HCT116 (cell line): Measurements from ENCODE around the gene CCDC24. TPM values are rescaled to one million over a fixed set of nuclear protein-coding genes. Genes with fewer than 3 reads are reported as not detected.

Experiments
- ATAC-seq: fragments of 200-7000 bp; cut with Tn5 transposase; 2 replicates; pipeline ENCODE4 v1.9.1; 2020; ENCODE audit warnings: mild to moderate bottlenecking, moderate library complexity
- BruUV-seq: library from RNA; stranded (reverse); fragments of 400-500 nt; replicated peaks from 2 replicates; lab custom pipeline; 2021; lab: Mats Ljungman, UMichigan
- CTCF ChIA-PET: fragments of 300-600 bp; sonication (Branson Sonifier 250); formaldehyde crosslinking; loops from one replicate; lab custom pipeline; 2021; ENCODE audit warnings: antibody characterized with exemption; lab: Charles Lee
- POLR2A ChIA-PET: fragments of 300-600, 350-600 bp; sonication (Branson Sonifier 250); formaldehyde crosslinking; loops from one replicate; lab custom pipeline; 2021; ENCODE audit warnings: antibody characterized with exemption; lab: Charles Lee
- RAD21 ChIA-PET, 2 experiments: fragments of 300-600 bp; sonication (Branson Sonifier 250); formaldehyde crosslinking; loops; one replicate each; lab custom pipeline; 2023; ENCODE audit warnings: low total read pairs in 2 of 2; ENCODE audit not compliant: uncharacterized antibody in 2 of 2, unreplicated experiment in 2 of 2, low non-redundant PET in 1 of 2; lab: Charles Lee
- DNase-seq: peaks from one replicate; pipeline ENCODE4 v3.0.0-alpha.2; 2010; ENCODE audit warnings: low read depth, low spot score
- H2AFZ ChIP-seq: fragments of 200-600 bp; shearing (Covaris generic), sonication (generic); 2 replicates; pipeline ENCODE4 v1.6.1; 2017; ENCODE audit warnings: low read depth, mixed run types, mixed read lengths, antibody characterized with exemption, low read length; ENCODE audit not compliant: poor library complexity, severe bottlenecking
- H3K27ac ChIP-seq: 2 replicates; pipeline ENCODE4 v1.5.1; 2012; ENCODE audit warnings: low read depth, low read length
- H3K27me3 ChIP-seq: fragments of 200-600 bp; sonication (generic); 2 replicates; pipeline ENCODE4 v1.6.1; 2016; ENCODE audit warnings: mixed run types, low read length, mixed read lengths; ENCODE audit not compliant: insufficient read depth
- H3K36me3 ChIP-seq, 2 experiments: fragments of 200-500 bp in 1 of 2; fragments of 200-600 bp in 1 of 2; sonication (Bioruptor generic) in 1 of 2; sonication (generic) in 1 of 2; 2 replicates each; pipeline versions ENCODE4 v1.5.1 to v1.6.1; 2014 to 2016; ENCODE audit warnings: low read length in 2 of 2, inconsistent platforms in 1 of 2, mixed read lengths in 1 of 2, mixed run types in 1 of 2; ENCODE audit not compliant: insufficient read depth in 2 of 2, control insufficient read depth in 1 of 2
- H3K4me1 ChIP-seq, 2 experiments: fragments of 200-600 bp in 1 of 2; sonication (generic) in 1 of 2; 2 replicates each; pipeline versions ENCODE4 v1.5.1 to v1.6.1; 2012 to 2017; ENCODE audit warnings: low read length in 2 of 2, inconsistent platforms in 1 of 2, mild to moderate bottlenecking in 1 of 2, mixed read lengths in 1 of 2, mixed run types in 1 of 2, moderate library complexity in 1 of 2; ENCODE audit not compliant: insufficient read depth in 2 of 2, control insufficient read depth in 1 of 2
- H3K4me2 ChIP-seq: fragments of 200-600 bp; sonication (generic); 2 replicates; pipeline ENCODE4 v1.6.1; 2017; ENCODE audit warnings: mixed run types, low read length, mixed read lengths
- H3K4me3 ChIP-seq, 2 experiments: fragments of 200-600 bp in 1 of 2; sonication (generic) in 1 of 2; replicated peaks in 1 of 2; 2 replicates each; pipeline ENCODE4 v1.5.1; 2011 to 2016; ENCODE audit warnings: low read length in 2 of 2, control low read depth in 1 of 2, low read depth in 1 of 2, mild to moderate bottlenecking in 1 of 2, mixed read lengths in 1 of 2, mixed run types in 1 of 2
- H3K79me2 ChIP-seq: fragments of 200-600 bp; sonication (generic); 2 replicates; pipeline ENCODE4 v1.6.1; 2017; ENCODE audit warnings: mild to moderate bottlenecking, mixed run types, low read length, moderate library complexity, mixed read lengths; ENCODE audit not compliant: insufficient read depth
- H3K9ac ChIP-seq: fragments of 200-600 bp; sonication (generic); 2 replicates; pipeline ENCODE4 v1.6.1; 2016; ENCODE audit warnings: low read length, mixed read lengths
- H3K9me2 ChIP-seq: fragments of 200-600 bp; sonication (generic), shearing (Covaris generic); 2 replicates; pipeline ENCODE4 v1.6.1; 2017; ENCODE audit warnings: mixed run types, mild to moderate bottlenecking, moderate library complexity; ENCODE audit not compliant: insufficient read depth
- H3K9me3 ChIP-seq, 2 experiments: fragments of 200-500 bp in 1 of 2; fragments of 200-600 bp in 1 of 2; sonication (Bioruptor generic) in 1 of 2; sonication (generic) in 1 of 2; 2 replicates each; pipeline ENCODE4 v1.6.1; 2014 to 2017; ENCODE audit warnings: low read length in 2 of 2, mixed read lengths in 2 of 2, inconsistent platforms in 1 of 2, low read depth in 1 of 2, mild to moderate bottlenecking in 1 of 2, mixed run types in 1 of 2, moderate library complexity in 1 of 2; ENCODE audit not compliant: control insufficient read depth in 1 of 2, insufficient read depth in 1 of 2
- H4K20me1 ChIP-seq: fragments of 200-600 bp; sonication (generic), shearing (Covaris generic); 2 replicates; pipeline ENCODE4 v1.6.1; 2017; ENCODE audit warnings: mixed run types, mild to moderate bottlenecking, moderate library complexity; ENCODE audit not compliant: insufficient read depth
- CBX3 ChIP-seq: IDR thresholded peaks from 2 replicates; pipeline ENCODE4 v1.6.1; 2012; ENCODE audit warnings: low read depth
- CEBPB ChIP-seq: IDR thresholded peaks from 2 replicates; pipeline ENCODE4 v1.6.1; 2012; ENCODE audit warnings: low read depth
- ELF1 ChIP-seq: IDR thresholded peaks from 2 replicates; pipeline ENCODE4 v1.6.1; 2012; ENCODE audit warnings: low read depth, borderline replicate concordance
- EZH2 ChIP-seq: fragments of 200-600 bp; sonication (generic); IDR thresholded peaks from 2 replicates; pipeline ENCODE4 v1.6.1; 2017; ENCODE audit warnings: antibody characterized with exemption, mixed run types
- EZH2phosphoT487 ChIP-seq: fragments of 200-600 bp; IDR thresholded peaks from 2 replicates; pipeline ENCODE4 v1.6.1; 2018; ENCODE audit warnings: antibody characterized with exemption, borderline replicate concordance
- FOSL1 ChIP-seq: IDR thresholded peaks from 2 replicates; pipeline ENCODE4 v1.6.1; 2012; ENCODE audit warnings: low read depth
- POLR2A ChIP-seq: IDR thresholded peaks from 2 replicates; pipeline ENCODE4 v1.7.0; 2011; ENCODE audit warnings: borderline replicate concordance; ENCODE audit not compliant: insufficient read depth, insufficient read length; ENCODE audit errors: extremely low read depth
- POLR2AphosphoS5 ChIP-seq: IDR thresholded peaks from 2 replicates; pipeline ENCODE4 v1.6.1; 2011; ENCODE audit warnings: mild to moderate bottlenecking, low read depth, low read length, moderate library complexity
- SIN3A ChIP-seq: IDR thresholded peaks from 2 replicates; pipeline ENCODE4 v1.6.1; 2012; ENCODE audit warnings: low read depth
- SP1 ChIP-seq: IDR thresholded peaks from 2 replicates; pipeline ENCODE4 v1.6.1; 2012; ENCODE audit warnings: low read depth
- SRF ChIP-seq: IDR thresholded peaks from 2 replicates; pipeline ENCODE4 v1.6.1; 2012; ENCODE audit warnings: low read depth
- YY1 ChIP-seq: IDR thresholded peaks from 2 replicates; pipeline ENCODE4 v1.6.1; 2011; ENCODE audit warnings: low read length, low read depth, moderate library complexity, mild to moderate bottlenecking; ENCODE audit not compliant: insufficient replicate concordance; ENCODE audit errors: extremely low read depth
- ZFX ChIP-seq: fragments of 450-650 bp; IDR thresholded peaks from 2 replicates; pipeline ENCODE4 v1.6.1; 2017
- intact Hi-C: fragments of 100-400 bp; cut with micrococcal nuclease; formaldehyde crosslinking; loops from 2 replicates; pipeline ENCODE4 v1.10.0; 2022
- total RNA-seq: library from RNA; stranded (reverse); gene quantifications from one replicate; pipeline ENCODE4 v1.2.1, GENCODE V29; 2021; ENCODE audit not compliant: unreplicated experiment
- TF ChIP-seq, protein P1 (sequence below): IDR thresholded peaks from 2 replicates; pipeline ENCODE4 v1.6.1; 2012
- TF ChIP-seq, protein P2 (sequence below), 3 experiments: fragments of 200-600 bp in 1 of 3; sonication (generic) in 1 of 3; IDR thresholded peaks in 2 of 3; conservative IDR thresholded peaks in 1 of 3; 2 replicates each; pipeline ENCODE4 v1.5.1; 2012 to 2017; ENCODE audit warnings: low read depth in 2 of 3, low read length in 2 of 3, antibody characterized with exemption in 1 of 3, borderline replicate concordance in 1 of 3, control low read depth in 1 of 3, mild to moderate bottlenecking in 1 of 3, mixed read lengths in 1 of 3, mixed run types in 1 of 3, moderate library complexity in 1 of 3; ENCODE audit not compliant: insufficient read depth in 1 of 3
- TF ChIP-seq, protein P3 (sequence below): IDR thresholded peaks from 2 replicates; pipeline ENCODE4 v1.6.1; 2011; ENCODE audit warnings: mild to moderate bottlenecking, low read length, moderate library complexity; ENCODE audit not compliant: insufficient replicate concordance; ENCODE audit errors: extremely low read depth
- TF ChIP-seq, protein P4 (sequence below): IDR thresholded peaks from 2 replicates; pipeline ENCODE4 v1.6.1; 2012

Gene CCDC24
- total RNA-seq, 1 experiment from 2014 or later: 23.3 TPM

DNA sequence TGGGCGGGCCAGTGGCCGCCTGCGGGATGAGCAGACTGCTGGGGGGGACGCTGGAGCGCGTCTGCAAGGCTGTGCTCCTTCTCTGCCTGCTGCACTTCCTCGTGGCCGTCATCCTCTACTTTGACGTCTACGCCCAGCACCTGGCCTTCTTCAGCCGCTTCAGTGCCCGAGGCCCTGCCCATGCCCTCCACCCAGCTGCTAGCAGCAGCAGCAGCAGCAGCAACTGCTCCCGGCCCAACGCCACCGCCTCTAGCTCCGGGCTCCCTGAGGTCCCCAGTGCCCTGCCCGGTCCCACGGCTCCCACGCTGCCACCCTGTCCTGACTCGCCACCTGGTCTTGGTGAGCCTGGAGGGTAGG is 10.3 kb upstream of the CCDC24 start:
- ChIA-PET RAD21 (no interaction called here), POLR2A (no interaction called here)

More for the DNA sequence above, 10.3 kb upstream of the CCDC24 start:
- H3K9me2 ChIP-seq: no peaks in the 10 kb centered on the region
- ATAC-seq (no peak), DNase-seq (no peak)
- H3K27ac ChIP-seq: no peak overlapping the region; the same call in 1 of the 2 replicates
- H3K4me1 ChIP-seq: peaks cover 9 to 37% of the 10 kb centered on the region in 2 experiments; a peak in 3 of 4 replicates
- H3K36me3 ChIP-seq: peaks cover 11 to 56% of the 10 kb centered on the region in 2 experiments; a peak in 3 of 4 replicates
- intact Hi-C loops: no loop called here
- H3K9me3 ChIP-seq: no peaks in the 10 kb centered on the region
- CTCF ChIA-PET: no interaction called here
- H4K20me1 ChIP-seq: no peaks in the 10 kb centered on the region
- no peaks in the 10 kb centered on the region for H3K27me3 ChIP-seq
- no peak overlapping the region for H3K4me3 ChIP-seq
- H3K9ac ChIP-seq: no peak overlapping the region
- no peak for TF ChIP-seq ZFX
- TF ChIP-seq, protein P1, sequence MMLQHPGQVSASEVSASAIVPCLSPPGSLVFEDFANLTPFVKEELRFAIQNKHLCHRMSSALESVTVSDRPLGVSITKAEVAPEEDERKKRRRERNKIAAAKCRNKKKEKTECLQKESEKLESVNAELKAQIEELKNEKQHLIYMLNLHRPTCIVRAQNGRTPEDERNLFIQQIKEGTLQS: no peak
- TF ChIP-seq, protein P2, sequence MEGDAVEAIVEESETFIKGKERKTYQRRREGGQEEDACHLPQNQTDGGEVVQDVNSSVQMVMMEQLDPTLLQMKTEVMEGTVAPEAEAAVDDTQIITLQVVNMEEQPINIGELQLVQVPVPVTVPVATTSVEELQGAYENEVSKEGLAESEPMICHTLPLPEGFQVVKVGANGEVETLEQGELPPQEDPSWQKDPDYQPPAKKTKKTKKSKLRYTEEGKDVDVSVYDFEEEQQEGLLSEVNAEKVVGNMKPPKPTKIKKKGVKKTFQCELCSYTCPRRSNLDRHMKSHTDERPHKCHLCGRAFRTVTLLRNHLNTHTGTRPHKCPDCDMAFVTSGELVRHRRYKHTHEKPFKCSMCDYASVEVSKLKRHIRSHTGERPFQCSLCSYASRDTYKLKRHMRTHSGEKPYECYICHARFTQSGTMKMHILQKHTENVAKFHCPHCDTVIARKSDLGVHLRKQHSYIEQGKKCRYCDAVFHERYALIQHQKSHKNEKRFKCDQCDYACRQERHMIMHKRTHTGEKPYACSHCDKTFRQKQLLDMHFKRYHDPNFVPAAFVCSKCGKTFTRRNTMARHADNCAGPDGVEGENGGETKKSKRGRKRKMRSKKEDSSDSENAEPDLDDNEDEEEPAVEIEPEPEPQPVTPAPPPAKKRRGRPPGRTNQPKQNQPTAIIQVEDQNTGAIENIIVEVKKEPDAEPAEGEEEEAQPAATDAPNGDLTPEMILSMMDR (IDR thresholded peaks at IDR 0.05 in 2 of 3, conservative IDR thresholded peaks at IDR 0.05 in 1 of 3; ENCODE audit: borderline replicate concordance in 1 of 3, insufficient read depth in 1 of 3, low read depth in 2 of 3, low read length in 2 of 3): no peak
- TF ChIP-seq, protein P3, sequence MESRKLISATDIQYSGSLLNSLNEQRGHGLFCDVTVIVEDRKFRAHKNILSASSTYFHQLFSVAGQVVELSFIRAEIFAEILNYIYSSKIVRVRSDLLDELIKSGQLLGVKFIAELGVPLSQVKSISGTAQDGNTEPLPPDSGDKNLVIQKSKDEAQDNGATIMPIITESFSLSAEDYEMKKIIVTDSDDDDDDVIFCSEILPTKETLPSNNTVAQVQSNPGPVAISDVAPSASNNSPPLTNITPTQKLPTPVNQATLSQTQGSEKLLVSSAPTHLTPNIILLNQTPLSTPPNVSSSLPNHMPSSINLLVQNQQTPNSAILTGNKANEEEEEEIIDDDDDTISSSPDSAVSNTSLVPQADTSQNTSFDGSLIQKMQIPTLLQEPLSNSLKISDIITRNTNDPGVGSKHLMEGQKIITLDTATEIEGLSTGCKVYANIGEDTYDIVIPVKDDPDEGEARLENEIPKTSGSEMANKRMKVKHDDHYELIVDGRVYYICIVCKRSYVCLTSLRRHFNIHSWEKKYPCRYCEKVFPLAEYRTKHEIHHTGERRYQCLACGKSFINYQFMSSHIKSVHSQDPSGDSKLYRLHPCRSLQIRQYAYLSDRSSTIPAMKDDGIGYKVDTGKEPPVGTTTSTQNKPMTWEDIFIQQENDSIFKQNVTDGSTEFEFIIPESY: no peak
- no peak for TF ChIP-seq CBX3
- no peak for TF ChIP-seq SRF
- TF ChIP-seq SP1: no peak
- TF ChIP-seq, protein P4, sequence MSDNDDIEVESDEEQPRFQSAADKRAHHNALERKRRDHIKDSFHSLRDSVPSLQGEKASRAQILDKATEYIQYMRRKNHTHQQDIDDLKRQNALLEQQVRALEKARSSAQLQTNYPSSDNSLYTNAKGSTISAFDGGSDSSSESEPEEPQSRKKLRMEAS: no peak
- no peak for TF ChIP-seq YY1
- no peak for TF ChIP-seq SIN3A
- TF ChIP-seq CEBPB: no peak
- no peak for TF ChIP-seq POLR2AphosphoS5
- no peak for TF ChIP-seq EZH2
- TF ChIP-seq ELF1: no peak
- no peak for TF ChIP-seq EZH2phosphoT487
- no peak for TF ChIP-seq FOSL1
- TF ChIP-seq POLR2A: no peak
- no peak overlapping the region for H2AFZ ChIP-seq
- peak overlapping the region; percentile 87; the same call in 1 of the 2 replicates for H3K4me2 ChIP-seq
- no TSS peak for BruUV-seq
- H3K79me2 ChIP-seq: peaks cover 68% of the 10 kb centered on the region
